ENCODE results near the gene GPD2.
A peak's percentile ranks its signal among the peaks of the same experiment; 100 is the strongest.

The GPD2 gene

GRCh38 chr2:156511122-156511521 is 74.9 kb downstream of the GPD2 start:
- peaks cover 0 to 3% of the 10 kb centered on the region in 2 experiments; a peak in 1 of 3 replicates for H3K36me3 ChIP-seq (ENCODE audit: control insufficient read depth in 2 of 2, insufficient read depth in 1 of 2, low read length in 2 of 2)
- no peaks in the 10 kb centered on the region for H3K9me3 ChIP-seq (ENCODE audit: control insufficient read depth, insufficient read depth, low read depth, low read length)
- H3K27ac ChIP-seq (ENCODE audit: extremely low read depth, low read depth, low read length), result no peak overlapping the region
- no peaks in the 10 kb centered on the region for H3K4me1 ChIP-seq (ENCODE audit: control insufficient read depth, insufficient read depth, low read length)
- POLR2A ChIA-PET, result no interaction called here
- TF ChIP-seq ZNF624 (tag by site-specific recombination; IDR thresholded peaks at IDR 0.05) (no peak), ZFP69B (tag by site-specific recombination; IDR thresholded peaks at IDR 0.05) (no peak), EGR2 (tag by site-specific recombination; IDR thresholded peaks at IDR 0.05; ENCODE audit: low read depth) (no peak), ZEB2 (tag by site-specific recombination; IDR thresholded peaks at IDR 0.05) (peak; percentile 36; the same call in 1 of the 2 replicates), GFI1B (tag by site-specific recombination; IDR thresholded peaks at IDR 0.05) (no peak), SP7 (tag by site-specific recombination; IDR thresholded peaks at IDR 0.05) (peak; percentile 60), KLF16 (tag by site-specific recombination; IDR thresholded peaks at IDR 0.05) (no peak), GLIS2 (tag by site-specific recombination; IDR thresholded peaks at IDR 0.05) (no peak), ZNF24 (tag by site-specific recombination; IDR thresholded peaks at IDR 0.05) (0 out of 2 replicates have a peak, but pooled peaks have one; percentile 29), OSR2 (tag by site-specific recombination; IDR thresholded peaks at IDR 0.05) (0 out of 2 replicates have a peak, but pooled peaks have one; percentile 38), PRDM6 (tag by site-specific recombination; IDR thresholded peaks at IDR 0.05) (0 out of 2 replicates have a peak, but pooled peaks have one; percentile 22), ZNF549 (tag by site-specific recombination; IDR thresholded peaks at IDR 0.05) (no peak), ZNF558 (tag by site-specific recombination; IDR thresholded peaks at IDR 0.05) (no peak), ZNF433 (tag by site-specific recombination; IDR thresholded peaks at IDR 0.05; ENCODE audit: low read depth) (no peak), ZNF629 (tag by site-specific recombination; IDR thresholded peaks at IDR 0.05) (peak; percentile 68)
- CTCF ChIA-PET, result no interaction called here
- H3K4me3 ChIP-seq (ENCODE audit: low read depth, low read length), result no peak overlapping the region

GRCh38 chr2:156511803-156512202 is 75.6 kb downstream of the GPD2 start:
- TF ChIP-seq ZNF112 (tag by site-specific recombination; IDR thresholded peaks at IDR 0.05) (no peak), BCL6B (tag by site-specific recombination; IDR thresholded peaks at IDR 0.05) (no peak), ZNF138 (tag by site-specific recombination; IDR thresholded peaks at IDR 0.05; ENCODE audit: borderline replicate concordance) (no peak), ZBTB48 (tag by site-specific recombination; IDR thresholded peaks at IDR 0.05) (no peak), ZNF132 (tag by site-specific recombination; IDR thresholded peaks at IDR 0.05; ENCODE audit: borderline replicate concordance) (no peak), ZNF148 (tag by site-specific recombination; IDR thresholded peaks at IDR 0.05; ENCODE audit: borderline replicate concordance) (no peak), ZNF280D (tag by site-specific recombination; IDR thresholded peaks at IDR 0.05) (no peak), ZNF843 (tag by site-specific recombination; IDR thresholded peaks at IDR 0.05) (no peak), KLF9 (tag by site-specific recombination; IDR thresholded peaks at IDR 0.05; ENCODE audit: low read depth) (no peak), TCF7L2 (IDR thresholded peaks at IDR 0.05; ENCODE audit: borderline replicate concordance, low read depth, low read length) (no peak), ZFP69B (tag by site-specific recombination; IDR thresholded peaks at IDR 0.05) (no peak), PRDM4 (tag by site-specific recombination; IDR thresholded peaks at IDR 0.05) (no peak)
- ChIA-PET CTCF (no interaction called here), POLR2A (no interaction called here)
- H3K9me3 ChIP-seq (ENCODE audit: control insufficient read depth, insufficient read depth, low read depth, low read length), result no peaks in the 10 kb centered on the region
- H3K4me3 ChIP-seq (ENCODE audit: low read depth, low read length), result no peak overlapping the region
- H3K36me3 ChIP-seq (ENCODE audit: control insufficient read depth in 2 of 2, insufficient read depth in 1 of 2, low read length in 2 of 2), result peaks cover 0 to 3% of the 10 kb centered on the region in 2 experiments; a peak in 1 of 3 replicates
- no peak overlapping the region for H3K27ac ChIP-seq (ENCODE audit: extremely low read depth, low read depth, low read length)
- H3K4me1 ChIP-seq (ENCODE audit: control insufficient read depth, insufficient read depth, low read length), result no peaks in the 10 kb centered on the region
